ENCODE results near the gene CBLL1. TPM values are rescaled to one million over a fixed set of nuclear protein-coding genes. Genes with fewer than 3 reads are reported as not detected.

The CBLL1 gene, protein sequence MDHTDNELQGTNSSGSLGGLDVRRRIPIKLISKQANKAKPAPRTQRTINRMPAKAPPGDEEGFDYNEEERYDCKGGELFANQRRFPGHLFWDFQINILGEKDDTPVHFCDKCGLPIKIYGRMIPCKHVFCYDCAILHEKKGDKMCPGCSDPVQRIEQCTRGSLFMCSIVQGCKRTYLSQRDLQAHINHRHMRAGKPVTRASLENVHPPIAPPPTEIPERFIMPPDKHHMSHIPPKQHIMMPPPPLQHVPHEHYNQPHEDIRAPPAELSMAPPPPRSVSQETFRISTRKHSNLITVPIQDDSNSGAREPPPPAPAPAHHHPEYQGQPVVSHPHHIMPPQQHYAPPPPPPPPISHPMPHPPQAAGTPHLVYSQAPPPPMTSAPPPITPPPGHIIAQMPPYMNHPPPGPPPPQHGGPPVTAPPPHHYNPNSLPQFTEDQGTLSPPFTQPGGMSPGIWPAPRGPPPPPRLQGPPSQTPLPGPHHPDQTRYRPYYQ
- total RNA-seq (2022) (35.9 and 39.1 TPM in 2 replicates), Bru-seq, nascent RNA (percentile 95 among the genes with signal in this experiment), BruChase-seq, experiment 1, labeled RNA remaining after a 2-hour chase (percentile 95 among the genes with signal in this experiment), BruChase-seq, experiment 2, labeled RNA remaining after a 6-hour chase (percentile 86 among the genes with signal in this experiment)
- long read RNA-seq, full-length matches to known transcripts, result 44 of 52 reads
- long read RNA-seq, partial matches to known transcripts, result 6 of 52 reads
- long read RNA-seq, other reads (novel, unspliced or antisense), result 2 of 52 reads

DNA sequence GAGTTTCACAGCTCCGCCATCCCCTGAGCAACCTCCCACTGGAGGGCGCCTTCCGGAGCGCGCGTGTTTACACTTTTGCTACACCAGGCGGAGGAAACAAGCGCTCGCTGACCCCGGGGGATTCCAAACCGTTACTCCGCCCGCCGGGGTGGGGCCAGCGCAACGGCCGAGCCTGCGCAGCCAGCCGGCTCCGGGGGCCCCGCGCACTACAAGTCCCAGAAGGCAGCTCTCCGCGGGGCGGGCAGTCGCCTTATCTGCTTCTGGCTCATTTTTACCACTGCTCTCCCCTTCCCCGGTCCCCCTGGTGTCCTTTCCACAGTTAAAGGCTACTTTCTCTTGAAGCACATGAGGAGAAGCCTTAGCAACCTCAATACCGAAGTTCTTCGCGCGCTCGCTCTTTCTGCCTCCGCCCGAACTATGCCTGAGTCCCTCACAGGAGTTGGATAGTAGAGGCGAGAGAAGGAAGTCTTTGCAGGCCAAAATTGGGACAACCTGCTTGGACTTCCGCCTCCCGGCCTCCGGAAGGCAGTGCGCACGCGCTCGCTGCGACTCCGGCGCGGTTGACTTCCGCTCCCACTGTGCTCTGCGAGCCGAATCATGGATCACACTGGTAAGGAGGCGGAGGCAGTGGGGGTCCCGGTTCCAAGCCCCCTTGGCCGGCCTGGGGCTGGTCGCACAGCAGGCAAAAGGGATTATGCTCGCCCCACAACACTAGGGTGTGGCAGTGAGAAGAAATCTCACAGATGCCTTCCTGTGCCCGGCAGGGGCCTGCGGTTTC is at the start of gene CBLL1:
CBLL1 (plus strand) TSS at position 576 of the 778 bp plus-strand sequence; CDS start at position 598, 22 bp downstream.
- TF ChIP-seq, protein P1, sequence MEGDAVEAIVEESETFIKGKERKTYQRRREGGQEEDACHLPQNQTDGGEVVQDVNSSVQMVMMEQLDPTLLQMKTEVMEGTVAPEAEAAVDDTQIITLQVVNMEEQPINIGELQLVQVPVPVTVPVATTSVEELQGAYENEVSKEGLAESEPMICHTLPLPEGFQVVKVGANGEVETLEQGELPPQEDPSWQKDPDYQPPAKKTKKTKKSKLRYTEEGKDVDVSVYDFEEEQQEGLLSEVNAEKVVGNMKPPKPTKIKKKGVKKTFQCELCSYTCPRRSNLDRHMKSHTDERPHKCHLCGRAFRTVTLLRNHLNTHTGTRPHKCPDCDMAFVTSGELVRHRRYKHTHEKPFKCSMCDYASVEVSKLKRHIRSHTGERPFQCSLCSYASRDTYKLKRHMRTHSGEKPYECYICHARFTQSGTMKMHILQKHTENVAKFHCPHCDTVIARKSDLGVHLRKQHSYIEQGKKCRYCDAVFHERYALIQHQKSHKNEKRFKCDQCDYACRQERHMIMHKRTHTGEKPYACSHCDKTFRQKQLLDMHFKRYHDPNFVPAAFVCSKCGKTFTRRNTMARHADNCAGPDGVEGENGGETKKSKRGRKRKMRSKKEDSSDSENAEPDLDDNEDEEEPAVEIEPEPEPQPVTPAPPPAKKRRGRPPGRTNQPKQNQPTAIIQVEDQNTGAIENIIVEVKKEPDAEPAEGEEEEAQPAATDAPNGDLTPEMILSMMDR (IDR thresholded peaks at IDR 0.05; ENCODE audit: insufficient read depth in 1 of 2, low read depth in 1 of 2, low read length in 1 of 2, severe bottlenecking in 1 of 2, unreplicated experiment in 1 of 2), result peak; percentile 47 to 87
- Histone ChIP-seq H3K4me3 (ENCODE audit: low read depth, low read length) (peak within 1 kb of the TSS; percentile 90), H3K9me3 (no peaks in the 10 kb centered on the region), H3K27me3 (replicated peaks; ENCODE audit: control insufficient read depth, insufficient read depth, low read length) (no peaks in the 10 kb centered on the region), H3K36me3 (ENCODE audit: control insufficient read depth, insufficient read depth, low read length) (no peaks in the 10 kb centered on the region), H3K4me1 (peaks cover 10% of the 10 kb centered on the region)
- Mint-ChIP-seq H3K9me3 (ENCODE audit: unreplicated experiment) (no peaks in the 10 kb centered on the region), H3K27ac (ENCODE audit: unreplicated experiment) (peak within 1 kb of the TSS; percentile 98), H3K27me3 (ENCODE audit: insufficient read depth, unreplicated experiment) (peaks cover 5% of the 10 kb centered on the region), H3K4me3 (ENCODE audit: unreplicated experiment) (peak within 1 kb of the TSS; percentile 99), H3K4me1 (ENCODE audit: low read depth, unreplicated experiment) (peaks cover 22% of the 10 kb centered on the region), H3K36me3 (ENCODE audit: insufficient read depth, unreplicated experiment) (no peaks in the 10 kb centered on the region)
- intact Hi-C loops (cut with micrococcal nuclease; ENCODE audit: unreplicated experiment), result loop anchor here (1.0 kb wide), 3 partner anchors 131 to 575 kb away; no protein-coding TSS in a partner anchor
- ChIA-PET POLR2A (interaction anchor here (0.6 to 2.1 kb wide), 9 partner anchors 52 to 402 kb away, joined by 3 to 15 read pairs (median 4); partner anchors contain the start of genes COG5, DLD and DUS4L), CTCF (interaction anchor here (0.5 to 4.3 kb wide), 19 partner anchors 19 to 575 kb away, joined by 3 to 134 read pairs (median 5); partner anchors contain the start of genes DLD and HBP1)
- peak; percentile 96 to 98 for DNase-seq
- BruUV-seq (replicated peaks), result TSS peak; percentile 71

DNA sequence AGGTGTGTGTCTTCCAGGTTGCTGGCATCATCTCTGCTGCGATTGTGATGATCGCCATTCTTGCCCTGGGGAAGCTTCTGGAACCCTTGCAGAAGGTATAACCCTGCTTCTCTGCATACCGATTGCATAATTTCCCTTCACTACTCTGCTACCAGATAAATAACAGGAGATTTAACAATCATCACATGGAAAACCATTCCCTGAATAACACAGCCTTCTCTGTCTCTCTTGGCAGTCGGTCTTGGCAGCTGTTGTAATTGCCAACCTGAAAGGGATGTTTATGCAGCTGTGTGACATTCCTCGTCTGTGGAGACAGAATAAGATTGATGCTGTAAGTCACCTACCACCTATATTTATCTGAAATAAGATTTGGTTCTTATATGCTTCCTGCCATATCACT is 49.6 kb upstream of the CBLL1 start:
- BruUV-seq (replicated peaks), result no TSS peak
- peaks cover 12% of the 10 kb centered on the region for H3K27me3 Mint-ChIP-seq (ENCODE audit: insufficient read depth, unreplicated experiment)
- no peak overlapping the region for H3K4me3 Mint-ChIP-seq (ENCODE audit: unreplicated experiment)
- intact Hi-C loops (cut with micrococcal nuclease; ENCODE audit: unreplicated experiment), result no loop called here
- Histone ChIP-seq H3K4me1 (no peaks in the 10 kb centered on the region), H3K4me3 (ENCODE audit: low read depth, low read length) (no peak overlapping the region), H3K36me3 (ENCODE audit: control insufficient read depth, insufficient read depth, low read length) (no peaks in the 10 kb centered on the region), H3K9me3 (no peaks in the 10 kb centered on the region), H3K27me3 (replicated peaks; ENCODE audit: control insufficient read depth, insufficient read depth, low read length) (peaks cover 2% of the 10 kb centered on the region; the same call in 1 of the 2 replicates)
- DNase-seq, result no peak
- no peaks in the 10 kb centered on the region for H3K4me1 Mint-ChIP-seq (ENCODE audit: low read depth, unreplicated experiment)
- H3K36me3 Mint-ChIP-seq (ENCODE audit: insufficient read depth, unreplicated experiment), result no peaks in the 10 kb centered on the region
- TF ChIP-seq, protein P1 (IDR thresholded peaks at IDR 0.05; ENCODE audit: insufficient read depth in 1 of 2, low read depth in 1 of 2, low read length in 1 of 2, severe bottlenecking in 1 of 2, unreplicated experiment in 1 of 2), result no peak
- no peaks in the 10 kb centered on the region for H3K9me3 Mint-ChIP-seq (ENCODE audit: unreplicated experiment)
- H3K27ac Mint-ChIP-seq (ENCODE audit: unreplicated experiment), result no peak overlapping the region
- POLR2A ChIA-PET, result no interaction called here
- CTCF ChIA-PET, result no interaction called here
